Measurements from ENCODE around the gene EPB41L2.

EPB41L2 gene

DNA sequence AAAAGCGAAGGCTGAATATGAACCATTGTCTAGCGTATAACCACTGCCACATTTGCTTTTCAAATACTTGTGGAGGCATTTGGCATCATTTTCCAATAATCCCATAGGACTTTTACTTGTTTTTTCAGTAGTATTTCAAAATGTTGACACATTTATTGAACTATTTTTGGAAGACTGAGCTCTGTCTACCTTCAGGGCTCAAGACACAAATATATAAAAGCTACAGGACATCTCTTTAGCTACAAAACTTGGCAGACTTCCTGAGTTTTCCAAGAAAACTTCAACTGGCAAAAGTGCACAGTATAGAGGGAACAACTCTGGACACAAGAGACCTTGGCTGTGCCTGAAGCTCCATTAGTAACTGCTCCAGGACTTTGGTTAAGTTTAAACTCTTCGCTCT is 13.4 kb downstream of the EPB41L2 start:
- Histone ChIP-seq H3K4me3 (IDR thresholded peaks at IDR 0.05; ENCODE audit: insufficient read depth, low read depth, low read length) (no peak overlapping the region), H4K20me1 (ENCODE audit: insufficient read depth) (no peaks in the 10 kb centered on the region), H3K36me3 (ENCODE audit: insufficient read depth) (no peaks in the 10 kb centered on the region), H3K9ac (no peak overlapping the region), H3K27me3 (ENCODE audit: insufficient read depth, low read depth) (no peaks in the 10 kb centered on the region), H3K4me1 (ENCODE audit: low read depth, poor library complexity, severe bottlenecking) (no peaks in the 10 kb centered on the region), H3K79me2 (ENCODE audit: insufficient read depth, low read depth) (peaks cover 6% of the 10 kb centered on the region; the same call in 1 of the 2 replicates), H3K27ac (no peak overlapping the region), H2AFZ (ENCODE audit: low read depth) (no peak overlapping the region), H3K4me2 (no peak overlapping the region)
- TF ChIP-seq, protein P1, sequence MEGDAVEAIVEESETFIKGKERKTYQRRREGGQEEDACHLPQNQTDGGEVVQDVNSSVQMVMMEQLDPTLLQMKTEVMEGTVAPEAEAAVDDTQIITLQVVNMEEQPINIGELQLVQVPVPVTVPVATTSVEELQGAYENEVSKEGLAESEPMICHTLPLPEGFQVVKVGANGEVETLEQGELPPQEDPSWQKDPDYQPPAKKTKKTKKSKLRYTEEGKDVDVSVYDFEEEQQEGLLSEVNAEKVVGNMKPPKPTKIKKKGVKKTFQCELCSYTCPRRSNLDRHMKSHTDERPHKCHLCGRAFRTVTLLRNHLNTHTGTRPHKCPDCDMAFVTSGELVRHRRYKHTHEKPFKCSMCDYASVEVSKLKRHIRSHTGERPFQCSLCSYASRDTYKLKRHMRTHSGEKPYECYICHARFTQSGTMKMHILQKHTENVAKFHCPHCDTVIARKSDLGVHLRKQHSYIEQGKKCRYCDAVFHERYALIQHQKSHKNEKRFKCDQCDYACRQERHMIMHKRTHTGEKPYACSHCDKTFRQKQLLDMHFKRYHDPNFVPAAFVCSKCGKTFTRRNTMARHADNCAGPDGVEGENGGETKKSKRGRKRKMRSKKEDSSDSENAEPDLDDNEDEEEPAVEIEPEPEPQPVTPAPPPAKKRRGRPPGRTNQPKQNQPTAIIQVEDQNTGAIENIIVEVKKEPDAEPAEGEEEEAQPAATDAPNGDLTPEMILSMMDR (conservative IDR thresholded peaks at IDR 0.05; ENCODE audit: low read depth, low read length), result no peak

DNA sequence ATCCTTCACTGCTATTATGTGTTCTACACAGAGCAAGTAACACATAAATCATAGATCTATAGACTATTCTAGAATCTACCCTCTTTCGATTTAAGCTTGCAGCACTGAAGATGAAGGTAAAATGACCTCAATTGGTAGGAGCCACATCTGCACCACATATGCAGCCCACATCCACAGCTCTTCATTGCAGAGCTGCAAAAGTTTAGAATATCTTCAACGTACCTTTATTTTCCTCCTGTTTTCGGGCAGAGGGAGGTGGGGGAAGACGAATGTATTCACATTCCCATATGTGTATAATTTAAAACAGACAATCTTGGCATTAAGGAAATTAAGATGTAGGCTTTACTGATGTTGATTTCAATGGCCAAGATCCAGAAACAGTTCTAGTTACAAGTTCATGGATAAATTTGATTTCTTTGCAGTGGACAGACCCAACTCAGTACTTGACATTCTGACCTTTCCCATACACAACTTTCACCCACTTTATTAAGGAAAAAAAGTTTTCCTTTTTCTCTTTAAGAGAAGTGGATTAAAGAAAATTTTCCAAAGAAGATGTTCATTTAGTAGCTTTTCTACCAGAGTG is 14.0 kb downstream of the EPB41L2 start:
- H3K27ac ChIP-seq, result no peak overlapping the region
- H3K36me3 ChIP-seq (ENCODE audit: insufficient read depth), result no peaks in the 10 kb centered on the region
- H2AFZ ChIP-seq (ENCODE audit: low read depth), result no peak overlapping the region
- H3K4me2 ChIP-seq, result no peak overlapping the region
- H4K20me1 ChIP-seq (ENCODE audit: insufficient read depth), result no peaks in the 10 kb centered on the region
- no peaks in the 10 kb centered on the region for H3K4me1 ChIP-seq (ENCODE audit: low read depth, poor library complexity, severe bottlenecking)
- TF ChIP-seq, protein P1 (conservative IDR thresholded peaks at IDR 0.05; ENCODE audit: low read depth, low read length), result no peak
- peaks cover 3% of the 10 kb centered on the region; the same call in 1 of the 2 replicates for H3K79me2 ChIP-seq (ENCODE audit: insufficient read depth, low read depth)
- no peak overlapping the region for H3K9ac ChIP-seq
- H3K4me3 ChIP-seq (IDR thresholded peaks at IDR 0.05; ENCODE audit: insufficient read depth, low read depth, low read length), result no peak overlapping the region
- no peaks in the 10 kb centered on the region for H3K27me3 ChIP-seq (ENCODE audit: insufficient read depth, low read depth)

DNA sequence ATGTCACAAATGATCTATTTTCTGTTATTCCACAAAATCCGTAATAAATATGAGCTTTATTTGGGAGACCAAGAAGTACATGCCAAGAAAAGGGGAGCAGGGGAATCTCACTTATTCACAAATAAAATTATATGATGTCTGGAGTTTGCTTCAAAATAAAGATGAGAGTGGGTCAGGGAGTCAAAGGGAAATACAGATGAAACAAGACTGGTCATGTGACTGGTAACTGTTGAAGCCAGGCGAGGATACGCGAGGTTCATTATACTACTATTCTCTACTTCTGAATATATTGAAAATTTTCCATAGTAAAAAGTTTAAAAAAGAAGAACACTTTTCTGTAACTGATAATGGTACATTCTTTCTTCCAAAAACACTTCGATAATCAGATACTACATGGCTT is 14.6 kb downstream of the EPB41L2 start:
- no peak overlapping the region for H3K4me2 ChIP-seq
- H4K20me1 ChIP-seq (ENCODE audit: insufficient read depth), result no peaks in the 10 kb centered on the region
- no peaks in the 10 kb centered on the region for H3K36me3 ChIP-seq (ENCODE audit: insufficient read depth)
- no peak overlapping the region for H2AFZ ChIP-seq (ENCODE audit: low read depth)
- TF ChIP-seq, protein P1 (conservative IDR thresholded peaks at IDR 0.05; ENCODE audit: low read depth, low read length), result no peak
- H3K4me1 ChIP-seq (ENCODE audit: low read depth, poor library complexity, severe bottlenecking), result no peaks in the 10 kb centered on the region
- peaks cover 3% of the 10 kb centered on the region; the same call in 1 of the 2 replicates for H3K79me2 ChIP-seq (ENCODE audit: insufficient read depth, low read depth)
- no peak overlapping the region for H3K27ac ChIP-seq
- H3K27me3 ChIP-seq (ENCODE audit: insufficient read depth, low read depth), result no peaks in the 10 kb centered on the region
- no peak overlapping the region for H3K9ac ChIP-seq
- H3K4me3 ChIP-seq (IDR thresholded peaks at IDR 0.05; ENCODE audit: insufficient read depth, low read depth, low read length), result no peak overlapping the region

DNA sequence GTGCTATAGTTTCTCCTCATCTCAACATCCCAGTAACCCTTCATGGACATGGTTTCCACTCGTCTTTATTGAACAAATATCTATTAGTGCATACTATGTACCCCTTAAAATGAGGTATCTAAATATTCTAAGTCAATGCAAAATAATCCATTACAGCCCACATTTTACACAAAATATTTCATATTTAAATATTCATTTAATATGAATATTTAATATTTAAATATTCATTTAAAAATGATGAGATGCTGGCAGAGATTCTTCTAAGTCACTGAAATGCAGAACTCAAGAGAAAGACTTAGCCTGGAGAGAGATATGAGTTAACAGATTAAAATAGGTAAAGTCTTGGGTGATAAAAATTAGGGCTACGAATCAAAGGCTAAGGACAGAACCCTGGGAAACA is 17.9 kb downstream of the EPB41L2 start:
- Histone ChIP-seq H3K79me2 (ENCODE audit: insufficient read depth, low read depth) (no peaks in the 10 kb centered on the region; the same call in 1 of the 2 replicates), H3K27ac (no peak overlapping the region), H3K4me1 (ENCODE audit: low read depth, poor library complexity, severe bottlenecking) (no peaks in the 10 kb centered on the region), H3K4me2 (no peak overlapping the region), H3K27me3 (ENCODE audit: insufficient read depth, low read depth) (no peaks in the 10 kb centered on the region), H4K20me1 (ENCODE audit: insufficient read depth) (no peaks in the 10 kb centered on the region), H3K36me3 (ENCODE audit: insufficient read depth) (no peaks in the 10 kb centered on the region), H3K9ac (no peak overlapping the region), H3K4me3 (IDR thresholded peaks at IDR 0.05; ENCODE audit: insufficient read depth, low read depth, low read length) (no peak overlapping the region), H2AFZ (ENCODE audit: low read depth) (no peak overlapping the region)
- TF ChIP-seq, protein P1 (conservative IDR thresholded peaks at IDR 0.05; ENCODE audit: low read depth, low read length), result no peak

Data from KMS-11 (cell line).